Activated CD8-positive, alpha-beta memory T cell treated with anti-CD3 and anti-CD28 coated beads for 36 hours (primary cell): Measurements from ENCODE around the gene GLT8D1. TPM values are rescaled to one million over a fixed set of nuclear protein-coding genes. Genes with fewer than 3 reads are reported as not detected.
"Not testable (repeated sequence)": the region's sequence is repeated elsewhere in the genome, so short reads cannot be mapped to it uniquely, and the experiment has no call there.

ENCODE experiments used
- CTCF ChIA-PET: fragments of 350-600 bp; sonication (Branson Sonifier 250); formaldehyde crosslinking; loops from one replicate; lab custom pipeline; 2021; ENCODE audit warnings: antibody characterized with exemption; lab: Charles Lee
- POLR2A ChIA-PET: fragments of 350-600 bp; sonication (Branson Sonifier 250); formaldehyde crosslinking; loops from one replicate; lab custom pipeline; 2021; ENCODE audit warnings: antibody characterized with exemption; lab: Charles Lee
- total RNA-seq, 2 experiments: library from RNA; stranded (reverse); gene quantifications; one replicate each; pipeline ENCODE4 v1.2.3, GENCODE V29; 2021

The GLT8D1 gene, protein sequence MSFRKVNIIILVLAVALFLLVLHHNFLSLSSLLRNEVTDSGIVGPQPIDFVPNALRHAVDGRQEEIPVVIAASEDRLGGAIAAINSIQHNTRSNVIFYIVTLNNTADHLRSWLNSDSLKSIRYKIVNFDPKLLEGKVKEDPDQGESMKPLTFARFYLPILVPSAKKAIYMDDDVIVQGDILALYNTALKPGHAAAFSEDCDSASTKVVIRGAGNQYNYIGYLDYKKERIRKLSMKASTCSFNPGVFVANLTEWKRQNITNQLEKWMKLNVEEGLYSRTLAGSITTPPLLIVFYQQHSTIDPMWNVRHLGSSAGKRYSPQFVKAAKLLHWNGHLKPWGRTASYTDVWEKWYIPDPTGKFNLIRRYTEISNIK
- total RNA-seq, result 10 to 100 TPM; 42.9 to 45.0 TPM

DNA sequence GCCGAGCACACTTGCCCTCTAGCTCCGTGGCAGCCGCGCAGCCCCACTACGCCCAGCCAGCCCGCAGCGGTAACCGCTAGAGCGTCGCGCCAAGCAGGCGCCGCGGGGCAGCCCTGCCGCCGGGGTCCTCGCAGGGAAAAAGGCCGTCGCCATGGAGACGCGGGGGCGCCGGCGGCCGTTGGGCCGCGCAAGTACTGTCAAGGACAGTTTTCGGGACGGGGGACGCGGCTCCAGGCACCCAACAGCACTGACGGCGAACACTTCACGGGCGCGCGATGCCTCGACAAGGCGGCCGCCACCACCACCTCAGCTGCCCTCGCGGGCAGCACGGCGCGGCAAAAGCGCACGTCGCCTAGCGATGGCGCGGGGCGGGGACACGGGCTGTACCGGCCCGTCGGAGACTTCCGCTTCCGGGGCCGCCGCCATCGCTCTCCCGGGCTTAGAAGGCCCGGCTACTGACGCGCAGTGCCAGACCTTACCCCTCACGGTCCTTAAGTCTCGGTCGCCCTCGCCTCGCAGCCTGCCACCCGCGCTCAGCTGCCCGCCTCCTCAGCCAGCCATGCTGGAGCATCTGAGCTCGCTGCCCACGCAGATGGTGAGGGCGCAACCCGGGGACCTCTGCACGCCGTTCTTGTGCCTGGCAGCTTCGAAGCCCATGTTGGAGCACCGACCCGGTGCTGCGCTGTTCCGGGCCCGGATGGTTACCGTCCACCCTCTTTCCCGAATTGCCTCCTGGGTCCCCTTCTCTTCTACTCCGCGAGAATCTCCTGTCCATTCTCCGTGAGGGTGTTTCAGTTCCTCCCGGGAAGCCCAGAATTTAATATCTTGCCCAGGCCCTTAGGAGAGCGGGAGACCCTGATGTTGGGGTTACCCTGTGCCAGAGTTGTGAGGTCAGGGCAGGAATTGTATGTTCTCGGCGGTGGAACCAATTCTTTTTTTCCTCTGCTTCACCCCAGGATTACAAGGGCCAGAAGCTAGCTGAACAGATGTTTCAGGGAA, at the start of gene GLT8D1, which contains the start of gene SPCS1:
GLT8D1 (minus strand) TSS at position 104 of the 999 bp plus-strand sequence. CDS start 5,331 bp downstream, outside the sequence.
SPCS1 (plus strand) TSS at position 419 of the 999 bp plus-strand sequence; CDS start at position 560, 141 bp downstream.
- POLR2A ChIA-PET, result interaction anchor here (0.5 to 1.3 kb wide), 7 partner anchors 13 to 192 kb away, joined by 3 to 7 read pairs (median 3); partner anchors contain the start of genes PBRM1, STIMATE and UQCC5
- CTCF ChIA-PET, result interaction anchor here (0.6 to 1.0 kb wide), 3 partner anchors 25 to 473 kb away, joined by 3 read pairs; no protein-coding TSS in a partner anchor

DNA sequence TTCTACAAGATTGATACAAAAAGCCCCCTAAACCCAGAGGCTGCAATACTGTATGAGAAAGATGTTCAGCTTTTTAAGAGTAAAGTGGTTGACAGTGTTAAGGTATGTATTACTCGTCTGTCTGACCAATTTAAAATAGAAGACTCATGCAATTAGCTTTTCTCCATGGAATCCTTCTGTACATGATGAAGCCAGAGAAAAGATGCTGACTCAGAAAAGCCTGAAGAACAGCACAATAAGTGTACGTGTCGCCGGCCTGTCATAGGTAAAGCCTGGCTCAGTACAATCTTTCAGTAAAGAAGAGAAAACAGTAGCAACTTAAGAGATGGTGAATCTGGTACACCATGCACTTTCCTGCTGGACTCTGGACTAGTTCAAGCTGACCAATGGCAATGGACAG, 48.8 kb upstream of the GLT8D1 start:
- ChIA-PET CTCF (no interaction called here), POLR2A (no interaction called here)

DNA sequence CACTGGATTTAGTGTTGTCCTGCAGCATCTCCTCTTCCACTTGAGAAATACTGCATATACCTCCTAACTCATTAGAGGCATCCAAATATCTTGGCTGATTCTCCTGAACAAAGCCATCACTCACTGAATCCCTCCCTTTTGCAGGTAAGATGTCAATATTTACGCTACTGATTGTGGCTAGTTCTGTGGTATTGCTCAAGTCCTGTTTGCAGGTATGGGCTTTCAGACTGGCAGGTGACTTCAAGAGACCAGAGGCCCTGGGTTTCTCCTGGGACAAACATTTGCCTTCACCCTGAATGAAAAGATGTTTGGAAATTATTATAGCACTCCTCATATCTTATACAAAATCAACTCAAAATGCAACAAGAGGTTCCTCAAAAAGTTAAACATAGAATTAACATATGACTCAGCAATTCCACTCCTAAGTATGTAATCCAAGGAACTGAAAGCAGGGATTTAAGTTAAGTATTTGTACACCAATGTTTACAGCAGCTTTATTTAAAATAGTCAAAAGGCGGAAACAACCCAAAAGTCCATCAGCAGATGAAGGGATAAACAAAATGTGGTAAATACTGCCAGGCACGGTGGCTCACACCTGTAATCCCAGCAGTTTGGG, 46.6 kb upstream of the GLT8D1 start:
- ChIA-PET CTCF (no interaction called here), POLR2A (no interaction called here)

DNA sequence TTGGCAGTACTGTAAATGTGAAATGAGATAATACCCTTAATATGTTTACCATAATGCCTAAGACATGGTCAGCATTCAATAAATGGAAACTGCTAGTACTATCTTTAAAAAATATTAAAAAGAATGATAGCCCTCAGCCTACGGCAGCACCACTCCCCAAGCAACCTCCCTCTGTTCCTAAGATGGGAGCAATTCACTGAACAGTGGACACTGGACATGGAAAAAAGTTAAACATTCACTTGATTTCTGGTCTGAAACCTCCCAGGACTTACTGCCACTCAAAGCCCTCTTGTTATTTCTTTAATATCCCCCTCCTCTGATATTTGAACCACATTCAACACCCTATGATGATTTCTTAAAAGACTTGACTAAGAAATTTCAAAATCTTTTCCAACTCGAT, 38.1 kb upstream of the GLT8D1 start:
- POLR2A ChIA-PET, result no interaction called here
- CTCF ChIA-PET, result interaction anchor here (1.0 kb wide), 1 partner anchor 50 kb away, joined by 3 read pairs; the partner anchor contains the start of gene ITIH3

DNA sequence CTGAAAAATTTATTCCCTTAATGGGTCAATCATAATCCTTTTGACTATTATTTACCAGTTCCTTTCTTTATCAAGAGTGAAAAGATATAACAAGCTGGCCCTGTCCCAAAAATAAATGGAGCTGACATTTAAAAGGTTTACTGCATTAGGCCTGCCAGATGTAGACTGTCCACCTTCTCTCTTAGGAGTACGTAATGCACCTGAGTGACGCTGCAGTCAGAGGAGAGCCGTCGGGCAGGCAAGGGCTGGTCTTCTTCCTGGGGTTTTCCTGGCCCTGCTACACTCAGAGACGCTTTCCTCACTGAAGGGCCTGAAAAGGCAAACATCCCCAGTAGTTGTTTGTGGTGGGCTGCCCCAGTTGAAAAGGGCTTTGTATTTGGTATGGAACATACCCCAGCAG, 37.6 kb upstream of the GLT8D1 start:
- ChIA-PET POLR2A (no interaction called here), CTCF (interaction anchor here (1.0 kb wide), 1 partner anchor 51 kb away, joined by 3 read pairs; the partner anchor contains the start of gene ITIH3)

DNA sequence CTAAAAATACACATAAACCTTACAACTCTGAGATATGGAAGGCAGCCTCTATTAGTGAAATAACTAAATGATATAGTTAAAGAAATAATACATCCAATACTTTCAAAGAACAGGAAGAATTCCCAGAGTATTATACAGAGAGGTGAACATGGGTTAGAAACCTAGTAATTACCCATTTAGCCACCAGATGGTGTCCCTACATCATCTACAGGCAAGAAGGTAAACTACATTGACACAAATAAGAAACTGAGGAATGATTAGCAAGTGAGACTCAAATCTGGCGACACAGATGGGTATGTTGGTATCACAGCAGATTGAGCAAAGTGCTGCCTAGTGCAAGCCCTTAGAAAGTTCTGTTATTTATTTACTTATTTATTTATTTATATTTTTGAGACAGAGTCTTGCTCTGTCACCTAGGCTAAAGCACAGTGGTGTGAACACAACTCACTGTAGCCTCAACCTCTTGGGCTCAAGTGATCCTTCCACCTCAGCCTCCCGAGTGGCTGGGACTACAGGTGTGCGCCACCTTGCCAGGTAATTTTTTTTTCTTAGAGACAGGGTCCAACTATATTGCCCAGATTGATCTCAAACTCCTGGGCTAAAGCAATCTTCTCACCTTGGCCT, 36.9 kb upstream of the GLT8D1 start:
- CTCF ChIA-PET, result interaction anchor here (0.6 to 1.0 kb wide), 2 partner anchors 52 to 150 kb away, joined by 3 to 4 read pairs; partner anchors contain the start of gene ITIH3
- POLR2A ChIA-PET, result no interaction called here

DNA sequence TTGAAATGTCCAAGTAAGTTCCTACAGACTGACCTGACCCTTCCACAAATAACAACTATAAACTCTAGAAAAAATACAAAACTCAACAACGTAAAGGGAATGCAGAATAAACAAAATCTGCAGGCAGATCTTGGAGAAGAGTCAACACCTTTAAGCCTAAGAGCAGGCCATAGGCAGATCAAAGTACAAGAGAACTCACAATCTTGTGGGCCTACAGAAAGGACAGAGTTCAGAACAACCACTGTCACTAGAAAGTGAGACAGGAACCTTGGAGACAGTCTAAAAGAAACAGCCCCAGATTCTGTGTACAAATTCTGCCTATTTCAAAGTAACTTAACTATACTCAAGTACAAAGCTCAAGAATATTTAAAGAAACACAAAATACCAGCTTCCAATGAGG, 34.1 kb upstream of the GLT8D1 start:
- ChIA-PET CTCF (interaction anchor here (1.4 kb wide), 1 partner anchor 14 kb away, joined by 4 read pairs; no protein-coding TSS in a partner anchor), POLR2A (no interaction called here)

DNA sequence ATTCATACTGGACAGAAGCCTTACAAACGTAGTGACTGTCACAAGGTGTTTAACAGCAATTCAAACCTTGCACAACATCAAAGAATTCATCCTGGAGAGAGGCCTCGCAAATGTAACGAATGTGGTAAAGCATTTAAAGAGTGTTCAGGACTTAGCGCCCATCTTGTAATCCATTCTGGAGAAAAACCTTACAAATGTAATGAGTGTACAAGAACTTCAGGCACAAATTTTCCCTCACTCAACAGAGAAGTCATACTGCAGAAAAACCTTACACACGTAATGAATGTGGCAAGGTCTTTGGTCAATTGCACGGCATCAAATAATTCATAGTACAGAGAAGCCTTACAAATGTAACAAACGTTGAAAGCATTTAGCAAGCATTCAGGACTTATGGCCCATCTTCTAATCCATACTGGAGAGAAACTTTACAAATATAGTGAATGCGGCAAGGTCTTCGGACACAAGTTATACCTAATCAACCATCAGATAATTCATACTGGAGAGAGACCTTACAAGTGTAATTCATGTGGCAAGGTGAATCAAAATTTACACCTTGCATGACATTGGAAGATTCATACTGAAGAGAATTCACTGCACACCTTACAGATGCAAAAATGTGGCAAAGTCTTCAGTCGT, 27.8 kb upstream of the GLT8D1 start:
- POLR2A ChIA-PET, result no interaction called here
- CTCF ChIA-PET, result no interaction called here

DNA sequence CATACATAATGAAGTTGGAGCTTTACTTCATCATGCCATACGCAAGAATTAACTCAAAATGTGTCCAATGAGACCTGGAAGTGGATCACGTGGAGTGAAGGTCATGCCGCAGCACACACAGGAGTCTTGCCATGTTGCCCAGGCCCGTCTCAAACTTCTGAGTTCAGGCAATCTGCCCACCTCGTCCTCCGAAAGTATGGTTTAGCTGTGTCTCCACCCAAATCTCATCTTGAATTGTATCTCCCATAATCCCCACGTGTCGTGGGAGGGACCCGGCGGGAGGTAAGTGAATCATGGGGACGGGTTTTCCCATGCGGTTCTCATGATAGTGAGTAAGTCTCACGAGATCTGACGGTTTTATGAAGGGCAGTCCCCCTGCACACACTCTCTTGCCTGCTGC, 26.0 kb upstream of the GLT8D1 start:
- POLR2A ChIA-PET, result no interaction called here
- CTCF ChIA-PET, result no interaction called here

DNA sequence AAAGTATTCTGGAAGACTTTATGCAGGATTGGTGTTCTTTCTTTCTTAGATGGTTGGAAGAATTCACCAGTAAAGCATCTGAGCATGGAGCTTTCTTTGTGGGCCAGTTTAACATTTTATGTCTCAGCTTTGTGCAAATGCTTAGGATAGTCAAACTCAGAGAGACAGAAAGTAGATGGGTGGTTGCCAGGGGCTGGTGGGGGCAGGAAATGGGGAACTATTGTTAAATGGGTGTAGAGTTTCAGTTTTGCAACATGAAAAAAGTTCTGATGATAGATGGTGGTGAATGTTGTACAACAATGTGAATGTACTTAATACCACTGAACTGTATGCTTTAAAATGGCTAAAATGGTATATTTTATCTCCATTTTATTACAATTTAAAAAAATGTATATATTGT, 25.1 kb upstream of the GLT8D1 start:
- ChIA-PET CTCF (no interaction called here), POLR2A (no interaction called here)

DNA sequence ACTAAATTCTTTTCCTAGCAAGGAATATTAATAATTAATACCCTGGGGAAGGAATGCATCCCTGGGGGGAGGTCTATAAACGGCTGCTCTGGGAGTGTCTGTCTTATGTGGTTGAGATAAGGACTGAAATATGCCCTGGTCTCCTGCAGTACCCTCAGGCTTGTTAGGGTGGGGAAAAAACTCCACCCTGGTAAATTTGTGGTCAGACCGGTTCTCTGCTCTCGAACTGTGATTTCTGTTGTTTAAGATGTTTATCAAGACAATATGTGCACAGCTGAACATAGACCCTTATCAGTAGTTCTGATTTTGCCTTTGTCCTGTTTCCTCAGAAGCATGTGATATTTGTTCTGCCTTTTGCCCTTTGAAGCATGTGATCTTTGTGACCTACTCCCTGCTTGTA, 23.2 kb upstream of the GLT8D1 start:
- CTCF ChIA-PET, result not testable (repeated sequence)

DNA sequence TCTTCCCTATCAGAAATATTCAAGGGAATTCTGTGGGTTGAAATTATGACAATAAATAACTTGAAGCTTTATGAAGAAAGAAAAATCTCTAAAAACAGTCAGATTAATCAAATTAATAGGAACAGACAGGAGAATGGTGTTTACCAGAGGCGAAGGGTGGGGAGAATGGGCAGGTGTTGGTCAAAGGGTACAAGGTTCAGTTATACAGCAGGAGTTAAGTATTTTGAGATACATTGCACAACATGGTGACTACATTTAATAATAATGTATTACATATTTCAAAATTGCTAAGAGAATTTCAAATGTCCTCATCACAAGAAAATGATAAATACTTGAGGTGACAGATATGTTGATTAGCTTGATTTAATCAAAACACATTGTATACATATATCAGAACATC, 18.9 kb upstream of the GLT8D1 start:
- ChIA-PET POLR2A (no interaction called here), CTCF (no interaction called here)

More for the DNA sequence above, 23.2 kb upstream of the GLT8D1 start:
- POLR2A ChIA-PET, result not testable (repeated sequence)

DNA sequence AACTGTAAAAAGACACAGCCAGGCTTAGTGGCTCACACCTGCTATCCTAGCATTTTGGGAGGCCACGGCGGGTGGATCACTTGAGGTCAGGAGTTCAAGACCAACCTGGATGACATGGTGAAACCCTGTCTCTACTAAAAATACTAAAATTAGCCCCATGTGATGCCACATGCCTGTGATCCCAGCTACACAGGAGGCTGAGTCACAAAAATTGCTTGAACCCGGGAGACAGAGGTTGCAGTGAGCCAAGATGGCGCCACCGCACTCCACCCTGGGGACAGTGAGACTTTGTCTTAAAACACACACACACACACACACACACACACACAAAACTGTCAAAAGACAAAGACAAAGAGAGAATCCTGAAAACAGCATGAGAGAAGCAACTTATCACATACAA, 18.3 kb upstream of the GLT8D1 start:
- ChIA-PET POLR2A (no interaction called here), CTCF (no interaction called here)

DNA sequence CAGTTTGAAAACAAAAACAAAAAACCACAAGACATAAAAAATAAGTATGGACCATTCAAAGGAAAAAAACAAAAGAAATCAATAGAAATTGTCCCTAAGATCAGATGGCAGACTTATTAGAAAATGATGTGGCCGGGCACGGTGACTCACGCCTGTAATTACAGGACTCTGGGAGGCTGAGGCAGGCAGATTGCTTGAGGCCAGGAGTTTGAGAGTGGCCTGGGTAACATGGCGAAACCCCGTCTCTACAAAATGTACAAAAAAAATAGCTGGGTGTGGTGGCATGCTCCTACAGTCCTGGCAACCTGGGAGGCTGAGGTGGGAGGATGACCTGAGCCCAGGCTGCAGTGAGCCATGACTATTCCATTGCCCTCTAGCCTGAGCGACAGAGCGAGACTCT, 16.9 kb upstream of the GLT8D1 start:
- ChIA-PET POLR2A (no interaction called here), CTCF (no interaction called here)

DNA sequence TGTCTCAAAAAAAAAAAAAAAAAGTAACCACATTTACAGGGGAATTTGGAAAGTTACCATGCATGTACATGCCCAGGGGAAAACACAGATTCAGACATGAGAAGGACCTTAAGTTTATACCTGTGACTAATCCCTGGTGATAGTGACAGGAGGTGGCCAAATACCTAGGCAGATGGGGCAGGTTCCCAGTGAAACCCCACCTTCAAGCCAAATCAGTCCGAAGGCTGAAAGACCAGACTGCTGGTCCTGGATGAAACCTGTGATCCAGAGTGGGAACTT, 16.1 kb upstream of the GLT8D1 start:
- ChIA-PET CTCF (no interaction called here), POLR2A (interaction anchor here (0.6 kb wide), 1 partner anchor 15 kb away, joined by 3 read pairs; no protein-coding TSS in a partner anchor)

DNA sequence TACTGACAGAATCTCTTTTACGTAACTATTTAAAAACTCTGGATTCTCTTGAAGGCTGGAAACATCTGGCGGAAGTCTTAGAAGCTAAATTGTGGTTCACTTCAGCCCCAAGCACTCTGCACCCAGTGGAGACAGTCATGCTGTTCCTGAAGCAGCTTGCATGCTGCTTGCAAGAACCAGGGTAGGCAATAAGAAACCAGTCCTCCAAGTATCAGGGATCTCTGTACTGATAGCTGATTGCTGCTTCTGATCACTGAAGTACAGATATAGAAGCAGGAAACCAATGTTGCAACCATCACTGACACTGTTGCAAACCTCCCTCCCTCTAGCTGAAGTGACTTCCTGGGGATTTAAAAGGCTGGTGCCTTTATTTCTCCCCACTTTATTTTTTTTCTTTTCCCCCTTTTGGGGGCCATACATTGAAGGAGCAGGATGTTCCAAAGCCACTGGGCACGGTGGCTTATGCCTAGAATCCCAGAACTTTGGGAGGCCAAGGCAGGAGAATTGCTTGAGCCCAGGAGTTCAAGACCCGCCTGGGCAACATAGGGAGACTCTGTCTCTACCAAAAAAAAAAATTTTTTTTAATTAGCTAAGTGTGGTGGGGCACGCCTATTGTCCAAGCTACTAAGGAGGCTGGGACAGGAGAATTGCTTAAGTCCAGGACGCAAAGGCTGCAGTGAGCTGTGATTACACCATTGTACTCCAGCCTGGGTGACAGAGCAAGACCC, 15.6 kb upstream of the GLT8D1 start:
- ChIA-PET POLR2A (interaction anchor here (0.6 kb wide), 1 partner anchor 14 kb away, joined by 3 read pairs; no protein-coding TSS in a partner anchor), CTCF (no interaction called here)

DNA sequence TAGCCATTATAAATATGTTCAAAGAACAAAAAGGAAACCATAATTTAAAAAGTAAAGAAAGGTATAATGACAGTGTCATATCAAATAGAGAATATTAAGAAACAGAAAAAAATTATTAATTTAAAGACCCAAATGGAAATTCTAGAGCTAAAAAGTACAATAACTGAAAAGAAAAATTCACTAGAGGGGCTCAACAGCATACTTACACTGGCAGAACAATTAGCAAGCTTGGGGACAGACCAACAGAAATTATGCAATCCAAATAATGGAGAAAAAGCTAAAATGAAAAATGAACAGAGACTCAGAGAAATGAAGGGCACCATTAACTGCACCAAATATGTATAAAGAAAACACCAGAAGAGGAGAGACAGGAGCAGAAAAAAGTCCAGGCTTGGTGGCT, 14.0 kb upstream of the GLT8D1 start:
- POLR2A ChIA-PET, result no interaction called here
- CTCF ChIA-PET, result no interaction called here
